H1 (cell line): ENCODE data around the gene ATXN3. TPM values are rescaled to one million over a fixed set of nuclear protein-coding genes. Genes with fewer than 3 reads are reported as not detected.

Source experiments
- CTCF ChIA-PET: fragments of 300-600 bp; sonication (Branson Sonifier 250); formaldehyde crosslinking; loops from one replicate; lab custom pipeline; 2021; ENCODE audit not compliant: partially characterized antibody; lab: Charles Lee
- POLR2A ChIA-PET: fragments of 300-600 bp; sonication (Branson Sonifier 250); formaldehyde crosslinking; loops from one replicate; lab custom pipeline; 2021; ENCODE audit warnings: inconsistent platforms; ENCODE audit not compliant: partially characterized antibody; lab: Charles Lee
- DNase-seq, 2 experiments: peaks; one replicate each; pipeline versions ENCODE4 v3.0.0 to v3.0.0-alpha.2; 2010 to 2022; ENCODE audit warnings: low spot score in 2 of 2, low read depth in 1 of 2, mixed read lengths in 1 of 2
- FAIRE-seq: peaks from 2 replicates; lab custom pipeline; 2011; peaks lifted over from hg19 to GRCh38; lab: Jason Lieb, UNC
- H2AFZ ChIP-seq: 2 replicates; pipeline ENCODE4 v1.8.1; 2012; ENCODE audit warnings: low read length, inconsistent platforms
- H2AK5ac ChIP-seq: 2 replicates; pipeline ENCODE4 v1.6.1; 2013; ENCODE audit warnings: low read depth, low read length
- H2BK120ac ChIP-seq: replicated peaks from 2 replicates; pipeline ENCODE3; 2013; ENCODE audit warnings: low read depth, low read length, inconsistent platforms
- H2BK12ac ChIP-seq: 2 replicates; pipeline ENCODE4 v1.6.1; 2013; ENCODE audit warnings: low read depth, low read length
- H2BK15ac ChIP-seq: 2 replicates; pipeline ENCODE4 v1.6.1; 2013; ENCODE audit warnings: low read length
- H2BK20ac ChIP-seq: 2 replicates; pipeline ENCODE4 v1.6.1; 2013; ENCODE audit warnings: low read length
- H2BK5ac ChIP-seq: 2 replicates; pipeline ENCODE4 v1.6.1; 2013; ENCODE audit warnings: low read depth, low read length
- H3K14ac ChIP-seq: 2 replicates; pipeline ENCODE4 v1.6.1; 2013; ENCODE audit warnings: inconsistent platforms; ENCODE audit not compliant: insufficient read length
- H3K18ac ChIP-seq: 2 replicates; pipeline ENCODE4 v1.6.1; 2013; ENCODE audit warnings: low read length; ENCODE audit errors: extremely low read depth
- H3K23ac ChIP-seq: 2 replicates; pipeline ENCODE4 v1.6.1; 2013; ENCODE audit warnings: inconsistent platforms; ENCODE audit not compliant: insufficient read length
- H3K23me2 ChIP-seq: 2 replicates; pipeline ENCODE4 v1.6.1; 2013; ENCODE audit warnings: low read depth, low read length
- H3K27ac ChIP-seq: 2 replicates; pipeline ENCODE4 v1.6.1; 2011; ENCODE audit warnings: low read depth, low read length, inconsistent platforms
- H3K27me3 ChIP-seq, 4 experiments: replicated peaks in 1 of 4; 1 replicate in 1 of 4; 2 replicates in 3 of 4; pipeline versions ENCODE4 v1.6.1 to v1.8.1; 2011 to 2013; ENCODE audit warnings: low read length in 3 of 4, mild to moderate bottlenecking in 3 of 4, inconsistent platforms in 2 of 4, mixed read lengths in 2 of 4, moderate library complexity in 1 of 4; ENCODE audit not compliant: control insufficient read depth in 3 of 4, insufficient read depth in 3 of 4; ENCODE audit errors: extremely low read depth in 1 of 4
- H3K36me3 ChIP-seq, 4 experiments: 2 replicates each; pipeline versions ENCODE4 v1.6.1 to v1.8.1; 2011 to 2013; ENCODE audit warnings: mild to moderate bottlenecking in 4 of 4, low read length in 3 of 4, moderate library complexity in 2 of 4, control low read depth in 1 of 4, inconsistent platforms in 1 of 4; ENCODE audit not compliant: insufficient read depth in 4 of 4, control insufficient read depth in 2 of 4
- H3K4ac ChIP-seq: replicated peaks from 2 replicates; pipeline ENCODE3; 2013; ENCODE audit warnings: low read length, low read depth, mixed read lengths, inconsistent platforms; ENCODE audit not compliant: insufficient read length
- H3K4me1 ChIP-seq, 4 experiments: replicated peaks in 1 of 4; 1 replicate in 1 of 4; 2 replicates in 3 of 4; pipeline versions ENCODE4 v1.6.1 to v1.8.1; 2011 to 2013; ENCODE audit warnings: low read length in 3 of 4, inconsistent platforms in 2 of 4, mixed read lengths in 1 of 4; ENCODE audit not compliant: insufficient read depth in 4 of 4, control insufficient read depth in 3 of 4
- H3K4me2 ChIP-seq, 2 experiments: 2 replicates each; pipeline versions ENCODE4 v1.6.1 to v1.8.1; 2011 to 2013; ENCODE audit warnings: low read depth in 2 of 2, low read length in 2 of 2, control low read depth in 1 of 2, inconsistent platforms in 1 of 2, mild to moderate bottlenecking in 1 of 2; ENCODE audit not compliant: insufficient read depth in 1 of 2
- H3K4me3 ChIP-seq, 4 experiments: fragments of 200-600, 300-600 bp in 1 of 4; sonication (generic), shearing (Covaris generic), sonication (Bioruptor Twin) in 1 of 4; 2 replicates each; pipeline versions ENCODE4 v1.5.1 to v1.8.1; 2011 to 2016; ENCODE audit warnings: low read length in 4 of 4, low read depth in 3 of 4, control low read depth in 2 of 4, inconsistent platforms in 2 of 4, mild to moderate bottlenecking in 2 of 4, mixed read lengths in 1 of 4, moderate library complexity in 1 of 4; ENCODE audit not compliant: insufficient read depth in 2 of 4; ENCODE audit errors: extremely low read depth in 1 of 4
- H3K56ac ChIP-seq: replicated peaks from 2 replicates; pipeline ENCODE3; 2013; ENCODE audit warnings: low read depth, mild to moderate bottlenecking, mixed read lengths, low read length, inconsistent platforms; ENCODE audit not compliant: insufficient read length
- H3K79me1 ChIP-seq: 2 replicates; pipeline ENCODE4 v1.6.1; 2013; ENCODE audit warnings: low read depth, low read length, control low read depth
- H3K79me2 ChIP-seq, 2 experiments: 2 replicates each; pipeline versions ENCODE4 v1.6.1 to v1.8.1; 2012 to 2013; ENCODE audit warnings: low read length in 2 of 2, mild to moderate bottlenecking in 2 of 2, inconsistent platforms in 1 of 2; ENCODE audit not compliant: insufficient read depth in 2 of 2, control insufficient read depth in 1 of 2
- H3K9ac ChIP-seq, 4 experiments: replicated peaks in 1 of 4; 1 replicate in 1 of 4; 2 replicates in 3 of 4; pipeline versions ENCODE4 v1.6.1 to v1.8.1; 2011 to 2013; ENCODE audit warnings: low read depth in 3 of 4, low read length in 3 of 4, control low read depth in 2 of 4, mild to moderate bottlenecking in 2 of 4, moderate library complexity in 2 of 4, inconsistent platforms in 1 of 4; ENCODE audit errors: extremely low read depth in 1 of 4
- H3K9me3 ChIP-seq, 2 experiments: 2 replicates each; pipeline versions ENCODE4 v1.6.1 to v1.8.1; 2012 to 2013; ENCODE audit warnings: mild to moderate bottlenecking in 2 of 2, moderate library complexity in 2 of 2, control low read depth in 1 of 2, inconsistent platforms in 1 of 2, low read depth in 1 of 2, low read length in 1 of 2, mixed read lengths in 1 of 2; ENCODE audit not compliant: insufficient read depth in 2 of 2
- H4K20me1 ChIP-seq, 2 experiments: replicated peaks in 1 of 2; 2 replicates each; pipeline versions ENCODE3 to v1.8.1; 2011 to 2013; ENCODE audit warnings: inconsistent platforms in 2 of 2, low read length in 2 of 2, mild to moderate bottlenecking in 1 of 2; ENCODE audit not compliant: insufficient read depth in 2 of 2, control insufficient read depth in 1 of 2
- H4K5ac ChIP-seq: 2 replicates; pipeline ENCODE4 v1.6.1; 2013; ENCODE audit warnings: low read length, low read depth, mixed read lengths, inconsistent platforms; ENCODE audit not compliant: insufficient read length
- H4K8ac ChIP-seq: 2 replicates; pipeline ENCODE4 v1.8.0; 2013; ENCODE audit warnings: mild to moderate bottlenecking, moderate library complexity, low read length, inconsistent platforms; ENCODE audit not compliant: insufficient read depth; ENCODE audit errors: extremely low read depth
- H4K91ac ChIP-seq: replicated peaks from 2 replicates; pipeline ENCODE3; 2013; ENCODE audit warnings: low read length, mixed read lengths, inconsistent platforms; ENCODE audit not compliant: insufficient read length
- EZH2 ChIP-seq: fragments of 200-600 bp; sonication (generic); IDR thresholded peaks from 2 replicates; pipeline ENCODE4 v1.7.1; 2012; ENCODE audit warnings: low read depth, mild to moderate bottlenecking, moderate library complexity, low read length, inconsistent platforms; ENCODE audit not compliant: severe bottlenecking
- JUN ChIP-seq: IDR thresholded peaks from 2 replicates; pipeline ENCODE4 v1.6.1; 2011; ENCODE audit warnings: low read depth, mild to moderate bottlenecking, improper control_type of control experiment, low read length
- RBBP5 ChIP-seq: IDR thresholded peaks from 2 replicates; pipeline ENCODE4 v1.7.1; 2012; ENCODE audit warnings: low read depth, mild to moderate bottlenecking, inconsistent platforms, low read length, moderate library complexity, borderline replicate concordance
- WGBS, 2 experiments: shearing (Covaris generic) in 1 of 2; methylation state at CpG; one replicate each; pipeline versions ENCODE4 v1.1.6 to v1.1.7; 2013 to 2015; ENCODE audit warnings: low lambda C conversion rate in 2 of 2, mixed read lengths in 2 of 2, inconsistent platforms in 1 of 2, low coverage in 1 of 2, missing lambda C conversion rate in 1 of 2; ENCODE audit not compliant: insufficient replicate concordance in 2 of 2, insufficient coverage in 1 of 2, insufficient read length in 1 of 2; ENCODE audit errors: extremely low coverage in 1 of 2, missing lambda C conversion rate in 1 of 2; 5-methylcytosine and 5-hydroxymethylcytosine counted together
- polyA plus RNA-seq, 7 experiments: library from polyadenylated mRNA; depleted of rRNA in 3 of 7; stranded (reverse) in 5 of 7; unstranded in 2 of 7; fragments of >200 nt in 5 of 7; fragments of 200-250 nt in 2 of 7; gene quantifications; 1 replicate in 5 of 7; 2 replicates in 1 of 7; 4 replicates in 1 of 7; pipeline versions ENCODE4 v1.2.1 to v1.2.3, GENCODE V29; 2011 to 2013; ENCODE audit warnings: missing spikeins in 2 of 7, mixed read lengths in 2 of 7
- total RNA-seq: library from RNA; stranded (reverse); fragmentation: NEBNext Ultra II Directional; extraction: Animal tissue kit (Norgen Biotek cat#: 25700); gene quantifications from 2 replicates; pipeline ENCODE4 v1.2.1, GENCODE V29; 2021

The ATXN3 gene
- total and polyA plus RNA-seq, 2 of the 8 experiments (the other 6 are each of a cell fraction or from before 2014, with no cell fraction given) = 8.8 to 37.2 TPM

GRCh38 chr14:92035890-92036289 lies 70.5 kb downstream of the ATXN3 start:
- no peak overlapping the region for H3K23ac ChIP-seq
- no peak overlapping the region for H4K8ac ChIP-seq
- H3K27ac ChIP-seq = no peak overlapping the region
- POLR2A ChIA-PET = interaction anchor here (0.8 to 1.3 kb wide), 4 partner anchors 10 to 526 kb away, joined by 3 to 4 read pairs (median 3); partner anchors contain the start of genes ATXN3 and PPP4R3A
- no peak overlapping the region for H3K4me3 ChIP-seq
- TF ChIP-seq RBBP5 (no peak), EZH2 (no peak), JUN (no peak)
- H3K36me3 ChIP-seq = peaks cover 0 to 10% (median 5%) of the 10 kb centered on the region in 4 experiments; a peak in 3 of 8 replicates
- H3K23me2 ChIP-seq = peaks cover 13% of the 10 kb centered on the region
- H3K56ac ChIP-seq = no peak overlapping the region
- H3K79me2 ChIP-seq = peaks cover 22 to 50% of the 10 kb centered on the region in 2 experiments
- no peak overlapping the region for H3K4me2 ChIP-seq
- CTCF ChIA-PET = interaction anchor here (1.1 kb wide), 1 partner anchor 15 kb away, joined by 4 read pairs; no protein-coding TSS in a partner anchor
- WGBS, 2 experiments = 93% methylated on average over 1 of the region's 1 CpG; no CpG with 5 or more reads in 1 of the 2 experiments
- H3K79me1 ChIP-seq = peaks cover 3% of the 10 kb centered on the region; the same call in 1 of the 2 replicates
- H3K9ac ChIP-seq = no peak overlapping the region
- H3K14ac ChIP-seq = no peak overlapping the region
- no peak overlapping the region for H4K5ac ChIP-seq
- no peak overlapping the region for H2AK5ac ChIP-seq
- H2BK5ac ChIP-seq = no peak overlapping the region
- no peak overlapping the region for H2BK20ac ChIP-seq
- no peak overlapping the region for H2BK120ac ChIP-seq
- peaks cover 2% of the 10 kb centered on the region in 2 experiments for H4K20me1 ChIP-seq
- no peak overlapping the region for H4K91ac ChIP-seq
- no peak overlapping the region for H2AFZ ChIP-seq
- H3K18ac ChIP-seq = no peak overlapping the region
- no peak overlapping the region for H3K4ac ChIP-seq
- no peak for FAIRE-seq
- peaks cover 0 to 5% (median 3%) of the 10 kb centered on the region in 4 experiments; a peak in 5 of 7 replicates for H3K4me1 ChIP-seq
- no peak overlapping the region for H2BK15ac ChIP-seq
- no peak for DNase-seq
- no peak overlapping the region for H2BK12ac ChIP-seq
- no peaks in the 10 kb centered on the region for H3K27me3 ChIP-seq
- 0 out of 4 replicates have a peak, but pooled peaks cover 0 to 4% of the 10 kb centered on the region in 2 experiments for H3K9me3 ChIP-seq
